A549 (cell line): ENCODE measurements around the gene FAM171A1. TPM values are rescaled to one million over a fixed set of nuclear protein-coding genes. Genes with fewer than 3 reads are reported as not detected.

Experiments
- ATAC-seq, 2 experiments: fragments of 200-7000 bp in 1 of 2; fragments of >200 bp in 1 of 2; cut with Nextera tagmentation in 1 of 2; cut with Tn5 transposase in 1 of 2; 3 replicates each; pipeline versions ENCODE4 v1.8.0 to v1.9.1; 2018 to 2020; ENCODE audit warnings: mild to moderate bottlenecking in 1 of 2, moderate library complexity in 1 of 2
- CTCF ChIA-PET: fragments of 300-600 bp; sonication (Branson Sonifier 250); formaldehyde crosslinking; extraction: SDS; loops from one replicate; lab custom pipeline; 2021; ENCODE audit warnings: antibody characterized with exemption, inconsistent platforms; lab: Yijun Ruan, JAX
- POLR2A ChIA-PET: fragments of 350-600 bp; formaldehyde crosslinking; extraction: SDS; loops from one replicate; lab custom pipeline; 2021; ENCODE audit warnings: antibody characterized with exemption, inconsistent platforms; lab: Yijun Ruan, JAX
- DNase-seq, 2 experiments: peaks; one replicate each; pipeline versions ENCODE4 v3.0.0 to v3.0.0-alpha.2; 2011 to 2016; ENCODE audit warnings: low read depth in 1 of 2, low spot score in 1 of 2
- FAIRE-seq: peaks from 2 replicates; lab custom pipeline; 2011; peaks lifted over from hg19 to GRCh38; lab: Jason Lieb, UNC
- H3K27ac ChIP-seq, 2 experiments: fragments of >200 bp; sonication (Bioruptor Twin); formaldehyde crosslinking; 3 replicates each; pipeline ENCODE4 v1.5.1; 2016 to 2017
- H3K4me1 ChIP-seq: fragments of >200 bp; sonication (Bioruptor Twin); formaldehyde crosslinking; 3 replicates; pipeline ENCODE4 v1.6.1; 2016
- H3K4me2 ChIP-seq: fragments of >200 bp; sonication (Bioruptor Twin); formaldehyde crosslinking; 3 replicates; pipeline ENCODE4 v1.6.1; 2016
- H3K4me3 ChIP-seq: fragments of >200 bp; sonication (Bioruptor Twin); formaldehyde crosslinking; 3 replicates; pipeline ENCODE4 v1.5.1; 2016
- H3K9me3 ChIP-seq: fragments of >200 bp; sonication (Bioruptor Twin); formaldehyde crosslinking; 3 replicates; pipeline ENCODE4 v1.6.1; 2016
- CHD4 ChIP-seq: fragments of 200-600 bp; sonication (generic); IDR thresholded peaks from 2 replicates; pipeline ENCODE4 v1.6.1; 2016; ENCODE audit warnings: antibody characterized with exemption, mild to moderate bottlenecking, borderline replicate concordance
- FOSL2 ChIP-seq, 2 experiments: fragments of 450-650 bp in 1 of 2; fragments of >200 bp in 1 of 2; sonication (Bioruptor Twin) in 1 of 2; formaldehyde crosslinking; IDR thresholded peaks; 2 replicates each; pipeline versions ENCODE4 v1.5.0 to v1.6.1; 2016 to 2020; ENCODE audit warnings: mild to moderate bottlenecking in 1 of 2, moderate library complexity in 1 of 2
- KDM1A ChIP-seq: fragments of 200-600 bp; sonication (generic); IDR thresholded peaks from 2 replicates; pipeline ENCODE4 v1.6.1; 2016; ENCODE audit warnings: low read depth, mild to moderate bottlenecking
- NPAS2 ChIP-seq: fragments of 250-450 bp; sonication (Bioruptor Pico); IDR thresholded peaks from 2 replicates; pipeline ENCODE4 v1.8.0; 2022; ENCODE audit warnings: mild to moderate bottlenecking, moderate library complexity, borderline replicate concordance
- RAD21 ChIP-seq, 2 experiments: fragments of >200 bp in 1 of 2; sonication (Bioruptor Twin) in 1 of 2; formaldehyde crosslinking in 1 of 2; IDR thresholded peaks in 1 of 2; conservative IDR thresholded peaks in 1 of 2; 2 replicates in 1 of 2; 3 replicates in 1 of 2; pipeline ENCODE4 v1.6.1; 2012 to 2018; ENCODE audit warnings: inconsistent platforms in 1 of 2
- RFX5 ChIP-seq: fragments of 450-650 bp; IDR thresholded peaks from 2 replicates; pipeline ENCODE4 v1.7.1; 2014; ENCODE audit warnings: antibody characterized with exemption, mild to moderate bottlenecking, moderate library complexity
- SMC3 ChIP-seq: fragments of >200 bp; sonication (Bioruptor Twin); formaldehyde crosslinking; IDR thresholded peaks from 3 replicates; pipeline ENCODE4 v1.6.1; 2018; ENCODE audit warnings: inconsistent platforms
- TFCP2L1 ChIP-seq: fragments of 250-450 bp; sonication (Bioruptor Pico); IDR thresholded peaks from 2 replicates; pipeline ENCODE4 v1.5.0; 2021; ENCODE audit warnings: mild to moderate bottlenecking
- TP53 ChIP-seq: fragments of 250-450 bp; sonication (Bioruptor Pico); IDR thresholded peaks from 2 replicates; pipeline ENCODE4 v1.5.0; 2021; ENCODE audit warnings: mild to moderate bottlenecking, moderate library complexity
- ZC3H11A ChIP-seq: fragments of 450-650 bp; IDR thresholded peaks from 2 replicates; pipeline ENCODE4 v1.6.1; 2014; ENCODE audit warnings: antibody characterized with exemption, mild to moderate bottlenecking
- WGBS: methylation state at CpG from one replicate; pipeline ENCODE4 v1.1.6; 2017; ENCODE audit errors: missing lambda C conversion rate; 5-methylcytosine and 5-hydroxymethylcytosine counted together
- polyA plus RNA-seq, 4 experiments: library from polyadenylated mRNA; depleted of rRNA in 3 of 4; stranded (reverse); fragments of >200 nt; fragmentation: RNase III in 1 of 4; extraction: RNeasy Plus Mini Kit Qiagen cat#74134 plus additional on column Dnase treatment in 1 of 4; gene quantifications; 2 replicates in 3 of 4; 3 replicates in 1 of 4; pipeline ENCODE4 v1.2.3, GENCODE V29; 2011 to 2017
- TF ChIP-seq, protein P1 (sequence below): fragments of >200 bp; sonication (Bioruptor Twin); formaldehyde crosslinking; IDR thresholded peaks from 3 replicates; pipeline ENCODE4 v1.6.1; 2016
- TF ChIP-seq, protein P2 (sequence below): fragments of >200 bp; sonication (Bioruptor Twin); formaldehyde crosslinking; IDR thresholded peaks from 3 replicates; pipeline ENCODE4 v1.5.1; 2016

FAM171A1 gene
- polyA plus RNA-seq, 2 of the 4 experiments (the other 2 are of a cell fraction): 13.8 to 15.2 TPM

DNA sequence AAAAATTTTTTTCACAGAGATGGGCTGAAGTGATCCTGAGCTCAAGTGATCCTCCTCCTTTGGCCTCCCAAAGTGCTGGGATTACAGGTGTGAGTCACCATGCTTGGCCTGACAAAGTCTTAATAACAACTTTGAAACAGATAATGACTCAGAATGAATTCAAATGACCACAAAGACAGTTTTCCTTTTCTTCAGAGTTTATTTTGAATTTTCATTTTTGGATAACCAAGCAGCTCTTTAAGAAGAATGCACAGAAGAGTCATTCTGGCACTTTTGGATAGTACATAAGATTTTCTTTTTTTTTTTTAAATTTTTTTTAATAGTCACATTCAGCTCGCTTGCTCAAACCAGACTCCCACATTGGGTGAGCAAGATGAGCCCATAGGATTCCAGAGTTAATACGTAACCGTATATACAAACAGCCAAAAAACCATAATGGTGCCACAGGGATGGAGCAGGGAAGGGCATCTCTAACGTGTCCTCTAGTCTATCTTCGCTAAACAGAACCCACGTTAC, 159.6 kb downstream of the FAM171A1 start:
- ATAC-seq (no peak), DNase-seq (no peak)
- POLR2A ChIA-PET: no interaction called here
- no peak overlapping the region for H3K4me3 ChIP-seq
- no peak overlapping the region for H3K27ac ChIP-seq
- CTCF ChIA-PET: interaction anchor here (0.8 to 2.9 kb wide), 11 partner anchors 10 to 105 kb away, joined by 3 to 12 read pairs (median 3); no protein-coding TSS in a partner anchor
- 80% methylated on average over 6 of the region's 6 CpGs for WGBS
- no peak overlapping the region for H3K4me2 ChIP-seq
- no peak for TF ChIP-seq FOSL2 (IDR thresholded peaks at IDR 0.05)
- TF ChIP-seq FOSL2 (CRISPR knock-in tag; IDR thresholded peaks at IDR 0.05): peak; percentile 64
- TF ChIP-seq, protein P1, sequence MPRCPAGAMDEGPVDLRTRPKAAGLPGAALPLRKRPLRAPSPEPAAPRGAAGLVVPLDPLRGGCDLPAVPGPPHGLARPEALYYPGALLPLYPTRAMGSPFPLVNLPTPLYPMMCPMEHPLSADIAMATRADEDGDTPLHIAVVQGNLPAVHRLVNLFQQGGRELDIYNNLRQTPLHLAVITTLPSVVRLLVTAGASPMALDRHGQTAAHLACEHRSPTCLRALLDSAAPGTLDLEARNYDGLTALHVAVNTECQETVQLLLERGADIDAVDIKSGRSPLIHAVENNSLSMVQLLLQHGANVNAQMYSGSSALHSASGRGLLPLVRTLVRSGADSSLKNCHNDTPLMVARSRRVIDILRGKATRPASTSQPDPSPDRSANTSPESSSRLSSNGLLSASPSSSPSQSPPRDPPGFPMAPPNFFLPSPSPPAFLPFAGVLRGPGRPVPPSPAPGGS: no peak
- TF ChIP-seq, all 56 proteins: peak for 1
- Histone ChIP-seq H3K4me1 (peaks cover 8% of the 10 kb centered on the region; the same call in 2 of the 3 replicates), H3K9me3 (no peaks in the 10 kb centered on the region)
- FAIRE-seq: no peak

DNA sequence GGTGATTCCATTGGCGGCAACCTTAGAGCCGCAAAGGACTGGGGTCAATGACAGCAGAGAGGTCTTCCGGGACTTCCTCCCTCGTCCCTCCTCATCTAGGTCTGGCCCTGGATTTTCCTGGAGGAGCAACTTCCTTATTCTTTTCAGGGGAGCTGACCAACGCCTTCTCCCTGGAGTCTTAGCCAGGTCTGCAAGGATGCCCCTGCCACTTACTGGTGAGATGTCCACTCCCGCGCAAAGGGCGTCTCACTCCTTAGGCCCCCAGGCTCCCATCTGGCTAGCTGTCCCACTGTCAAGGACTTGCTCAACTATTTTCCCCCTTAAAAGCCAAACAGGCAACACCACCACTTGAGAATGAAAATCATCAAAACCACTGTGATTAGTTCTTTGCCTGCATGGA, 160.6 kb downstream of the FAM171A1 start:
- no peak overlapping the region for H3K4me3 ChIP-seq
- H3K4me2 ChIP-seq: no peak overlapping the region
- TF ChIP-seq KDM1A (no peak), NPAS2 (CRISPR knock-in tag) (no peak), TP53 (CRISPR knock-in tag) (no peak)
- ATAC-seq (no peak), DNase-seq (no peak), FAIRE-seq (no peak)
- ChIA-PET CTCF (interaction anchor here (0.7 to 2.9 kb wide), 13 partner anchors 10 to 157 kb away, joined by 3 to 12 read pairs (median 3); no protein-coding TSS in a partner anchor), POLR2A (no interaction called here)
- H3K9me3 ChIP-seq: no peaks in the 10 kb centered on the region
- 86% methylated on average over 8 of the region's 8 CpGs for WGBS
- H3K4me1 ChIP-seq: peaks cover 8% of the 10 kb centered on the region; the same call in 2 of the 3 replicates
- H3K27ac ChIP-seq: peak overlapping the region in 1 of 2 experiments; percentile 24; a peak in 1 of 6 replicates

DNA sequence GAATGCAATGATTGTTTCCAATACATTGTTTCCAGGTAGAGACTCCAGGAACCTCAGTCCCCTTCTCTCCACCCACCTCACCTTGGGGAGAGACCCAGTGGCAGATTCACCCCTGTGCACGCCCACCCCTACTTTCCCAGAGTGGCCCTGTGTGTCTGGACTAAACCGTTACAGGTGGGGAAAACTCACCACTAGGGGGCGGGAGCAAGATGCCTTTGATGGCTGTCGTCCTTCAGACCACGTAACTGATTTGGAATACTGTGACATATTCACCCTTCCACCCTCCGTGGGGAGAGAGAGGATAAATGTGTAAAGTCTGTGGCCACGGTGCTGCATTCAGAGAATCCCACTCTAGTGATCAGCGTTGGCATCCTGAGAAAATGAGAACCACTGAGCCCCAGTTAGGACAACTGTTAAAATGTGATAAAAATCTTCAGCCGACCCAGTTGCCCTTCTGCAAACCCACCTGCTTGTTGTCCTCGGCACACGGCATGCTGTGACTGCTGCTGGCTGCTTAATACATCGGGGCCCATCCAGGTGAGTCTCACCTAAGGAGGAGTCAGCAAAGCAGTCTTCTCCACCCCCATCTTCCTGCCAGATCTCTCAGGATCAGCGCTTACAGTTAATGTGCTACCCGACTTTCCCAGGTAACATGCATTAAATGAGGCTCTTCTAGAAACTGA, 161.1 kb downstream of the FAM171A1 start:
- TF ChIP-seq CHD4: no peak
- no peak for TF ChIP-seq RFX5
- TF ChIP-seq SMC3: peak; percentile 75
- TF ChIP-seq, protein P1: no peak
- TF ChIP-seq TFCP2L1 (CRISPR knock-in tag): no peak
- TF ChIP-seq ZC3H11A: no peak
- no peak for TF ChIP-seq NPAS2 (CRISPR knock-in tag)
- peak; percentile 69 to 73 for TF ChIP-seq RAD21 (conservative IDR thresholded peaks at IDR 0.05 in 1 of 2, IDR thresholded peaks at IDR 0.05 in 1 of 2)
- TF ChIP-seq, protein P2, sequence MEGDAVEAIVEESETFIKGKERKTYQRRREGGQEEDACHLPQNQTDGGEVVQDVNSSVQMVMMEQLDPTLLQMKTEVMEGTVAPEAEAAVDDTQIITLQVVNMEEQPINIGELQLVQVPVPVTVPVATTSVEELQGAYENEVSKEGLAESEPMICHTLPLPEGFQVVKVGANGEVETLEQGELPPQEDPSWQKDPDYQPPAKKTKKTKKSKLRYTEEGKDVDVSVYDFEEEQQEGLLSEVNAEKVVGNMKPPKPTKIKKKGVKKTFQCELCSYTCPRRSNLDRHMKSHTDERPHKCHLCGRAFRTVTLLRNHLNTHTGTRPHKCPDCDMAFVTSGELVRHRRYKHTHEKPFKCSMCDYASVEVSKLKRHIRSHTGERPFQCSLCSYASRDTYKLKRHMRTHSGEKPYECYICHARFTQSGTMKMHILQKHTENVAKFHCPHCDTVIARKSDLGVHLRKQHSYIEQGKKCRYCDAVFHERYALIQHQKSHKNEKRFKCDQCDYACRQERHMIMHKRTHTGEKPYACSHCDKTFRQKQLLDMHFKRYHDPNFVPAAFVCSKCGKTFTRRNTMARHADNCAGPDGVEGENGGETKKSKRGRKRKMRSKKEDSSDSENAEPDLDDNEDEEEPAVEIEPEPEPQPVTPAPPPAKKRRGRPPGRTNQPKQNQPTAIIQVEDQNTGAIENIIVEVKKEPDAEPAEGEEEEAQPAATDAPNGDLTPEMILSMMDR: peak; percentile 87
- TF ChIP-seq, all 56 proteins: peak for 3
- H3K4me1 ChIP-seq: peaks cover 8% of the 10 kb centered on the region; the same call in 2 of the 3 replicates
- CTCF ChIA-PET: interaction anchor here (0.7 to 2.9 kb wide), 15 partner anchors 9 to 161 kb away, joined by 3 to 12 read pairs (median 3); partner anchors contain the start of gene FAM171A1

More for the DNA sequence above, 161.1 kb downstream of the FAM171A1 start:
- Histone ChIP-seq H3K27ac (peak overlapping the region in 1 of 2 experiments; percentile 24; a peak in 1 of 6 replicates), H3K4me2 (peak overlapping the region; percentile 57), H3K4me3 (no peak overlapping the region), H3K9me3 (no peaks in the 10 kb centered on the region)
- FAIRE-seq (peak; percentile 88), ATAC-seq (peak; percentile 95 to 98), DNase-seq (peak; percentile 78 to 80)
- POLR2A ChIA-PET: no interaction called here
- WGBS: 23% methylated on average over 14 of the region's 14 CpGs
